ENCODE data around the gene CABP2. TPM values are rescaled to one million over a fixed set of nuclear protein-coding genes. Genes with fewer than 3 reads are reported as not detected.
"Not testable (repeated sequence)": the region's sequence is repeated elsewhere in the genome, so short reads cannot be mapped to it uniquely, and the experiment has no call there.

CABP2 gene
- total RNA-seq, 1 donor from 2014 or later: not detected

GRCh38 chr11:67489203-67489884 is 33.9 kb downstream of the CABP2 start:
- ATAC-seq: no peak
- intact Hi-C loops (cut with DNase I): no loop called here
- no peak for DNase-seq (ENCODE audit: low spot score)

GRCh38 chr11:67486481-67487195 is 36.6 kb downstream of the CABP2 start:
- intact Hi-C loops (cut with DNase I): no loop called here
- DNase-seq (ENCODE audit: low spot score) (no peak), ATAC-seq (no peak)

GRCh38 chr11:67485873-67486361 is 37.3 kb downstream of the CABP2 start:
- DNase-seq (ENCODE audit: low spot score); intact Hi-C loops (cut with DNase I); ATAC-seq: not testable (repeated sequence)

GRCh38 chr11:67484847-67485311 is 38.4 kb downstream of the CABP2 start:
- DNase-seq (ENCODE audit: low spot score) (no peak), ATAC-seq (no peak)
- intact Hi-C loops (cut with DNase I): no loop called here

- DNase-seq (ENCODE audit: low spot score) (peak; percentile 64), ATAC-seq (no peak)
- intact Hi-C loops (cut with DNase I): no loop called here
Observed at GRCh38 chr11:67483831-67484665, 39.2 kb downstream of the CABP2 start.

GRCh38 chr11:67482827-67483798 is 40.1 kb downstream of the CABP2 start, which contains the start of gene AIP:
Gene AIP, plus strand, starts transcription at chr11:67483026. Its CDS starts 133 bp downstream, at chr11:67483159.
- intact Hi-C loops (cut with DNase I): no loop called here
- DNase-seq (ENCODE audit: low spot score) (peak; percentile 98), ATAC-seq (peak; percentile 97)

GRCh38 chr11:67482275-67482826 is 40.9 kb downstream of the CABP2 start:
- intact Hi-C loops (cut with DNase I): no loop called here
- no peak for DNase-seq (ENCODE audit: low spot score)
- ATAC-seq: peak; percentile 5

- DNase-seq (ENCODE audit: low spot score); intact Hi-C loops (cut with DNase I); ATAC-seq: not testable (repeated sequence)
Observed at GRCh38 chr11:67477344-67478050, 45.7 kb downstream of the CABP2 start.

GRCh38 chr11:67476692-67477091 is 46.6 kb downstream of the CABP2 start:
- ATAC-seq; DNase-seq (ENCODE audit: low spot score); intact Hi-C loops (cut with DNase I): not testable (repeated sequence)

- intact Hi-C loops (cut with DNase I): no loop called here
- ATAC-seq: no peak
- DNase-seq (ENCODE audit: low spot score): no peak
Observed at GRCh38 chr11:67472882-67473281, 50.4 kb downstream of the CABP2 start.

- DNase-seq (ENCODE audit: low spot score) (no peak), ATAC-seq (no peak)
- intact Hi-C loops (cut with DNase I): no loop called here
Observed at GRCh38 chr11:67470337-67471002, 52.8 kb downstream of the CABP2 start.

GRCh38 chr11:67469508-67469811 is 53.8 kb downstream of the CABP2 start:
- DNase-seq (ENCODE audit: low spot score): no peak
- ATAC-seq: no peak
- intact Hi-C loops (cut with DNase I): no loop called here

Small RNA genes within 50 kb of the gene (microRNA-seq; reads per million reads assigned to microRNA genes)
- gene MIR6752: not detected

Other genes starting within 250 kb of the CABP2 start
- gene ANKRD13D, start 234.1 kb downstream of the CABP2 start, total RNA-seq: 69.7 TPM
- 40.7 TPM for gene SSH3, start 219.9 kb downstream of the CABP2 start, total RNA-seq
- gene POLD4, start 169.9 kb downstream of the CABP2 start, total RNA-seq: 43.5 TPM
- gene CLCF1, start 149.8 kb downstream of the CABP2 start, total RNA-seq: 7.5 TPM
- gene RAD9A, start 131.5 kb downstream of the CABP2 start, total RNA-seq: 23.8 TPM
- 56.2 TPM for gene PPP1CA, start 121.6 kb downstream of the CABP2 start, total RNA-seq
- 7.4 TPM for gene TBC1D10C, start 119.4 kb downstream of the CABP2 start, total RNA-seq
- gene CARNS1, start 107.8 kb downstream of the CABP2 start, total RNA-seq: 8.4 TPM
- gene RPS6KB2, start 95.0 kb downstream of the CABP2 start, total RNA-seq: 30.8 TPM
- 4.2 TPM for gene PTPRCAP, start 85.8 kb downstream of the CABP2 start, total RNA-seq
- gene CORO1B, start 80.0 kb downstream of the CABP2 start, total RNA-seq: 59.8 TPM
- not detected for gene GPR152, start 70.7 kb downstream of the CABP2 start, total RNA-seq
- 2.5 TPM for gene CABP4, start 68.1 kb downstream of the CABP2 start, total RNA-seq
- 49.9 TPM for gene TMEM134, start 54.2 kb downstream of the CABP2 start, total RNA-seq
- 72.0 TPM for gene AIP, start 40.4 kb downstream of the CABP2 start, total RNA-seq
- gene PITPNM1, start 18.1 kb downstream of the CABP2 start, total RNA-seq: 80.0 TPM
- 73.6 TPM for gene CDK2AP2, start 15.3 kb downstream of the CABP2 start, total RNA-seq
- gene GSTP1, start 60.4 kb upstream of the CABP2 start, total RNA-seq: 329 TPM
- gene NDUFV1, start 83.5 kb upstream of the CABP2 start, total RNA-seq: 126 TPM
- 7.8 TPM for gene NUDT8, start 106.5 kb upstream of the CABP2 start, total RNA-seq
- gene TBX10, start 116.3 kb upstream of the CABP2 start, total RNA-seq: not detected
- gene ACY3, start 127.3 kb upstream of the CABP2 start, total RNA-seq: 0.45 TPM
- gene ALDH3B2, start 151.2 kb upstream of the CABP2 start, total RNA-seq: not detected

All from sciatic nerve (tissue), 2 donors.